ENCODE results near the gene DNASE1. TPM values are rescaled to one million over a fixed set of nuclear protein-coding genes. Genes with fewer than 3 reads are reported as not detected.

The DNASE1 gene
- total RNA-seq, 1 experiment from 2014 or later = 11.0 TPM

- no peak for TF ChIP-seq EZH2phosphoT487 (IDR thresholded peaks at IDR 0.05; ENCODE audit: borderline replicate concordance)
- no peak for TF ChIP-seq ZNF274 (IDR thresholded peaks at IDR 0.05; ENCODE audit: low read depth, low read length)
- no peak for TF ChIP-seq EGR1 (IDR thresholded peaks at IDR 0.05; ENCODE audit: low read depth)
- TF ChIP-seq POLR2A (IDR thresholded peaks at IDR 0.05; ENCODE audit: borderline replicate concordance, extremely low read depth, insufficient read depth, insufficient read length) = no peak
- no peak for TF ChIP-seq CEBPB (IDR thresholded peaks at IDR 0.05; ENCODE audit: low read depth)
- no peak for TF ChIP-seq ELF1 (IDR thresholded peaks at IDR 0.05; ENCODE audit: borderline replicate concordance, low read depth)
- TF ChIP-seq ZFX (IDR thresholded peaks at IDR 0.05) = no peak
- TF ChIP-seq, protein P1, sequence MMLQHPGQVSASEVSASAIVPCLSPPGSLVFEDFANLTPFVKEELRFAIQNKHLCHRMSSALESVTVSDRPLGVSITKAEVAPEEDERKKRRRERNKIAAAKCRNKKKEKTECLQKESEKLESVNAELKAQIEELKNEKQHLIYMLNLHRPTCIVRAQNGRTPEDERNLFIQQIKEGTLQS (IDR thresholded peaks at IDR 0.05) = no peak
- no peak for TF ChIP-seq SIN3A (IDR thresholded peaks at IDR 0.05; ENCODE audit: low read depth)
- no peak for TF ChIP-seq SRF (IDR thresholded peaks at IDR 0.05; ENCODE audit: low read depth)
- no peak for TF ChIP-seq CBX3 (IDR thresholded peaks at IDR 0.05; ENCODE audit: low read depth)
- TF ChIP-seq MAX (IDR thresholded peaks at IDR 0.05) = no peak
- RAD21 ChIA-PET (ENCODE audit: low non-redundant PET in 1 of 2, low total read pairs in 2 of 2, uncharacterized antibody in 2 of 2, unreplicated experiment in 2 of 2) = no interaction called here
- Histone ChIP-seq H3K27me3 (ENCODE audit: insufficient read depth, low read length) (no peaks in the 10 kb centered on the region), H2AFZ (ENCODE audit: low read depth, low read length, poor library complexity, severe bottlenecking) (no peak overlapping the region), H3K9ac (ENCODE audit: low read length) (no peak overlapping the region), H3K9me2 (ENCODE audit: insufficient read depth) (no peaks in the 10 kb centered on the region), H3K36me3 (ENCODE audit: control insufficient read depth in 1 of 2, insufficient read depth in 2 of 2, low read length in 2 of 2) (no peaks in the 10 kb centered on the region), H4K20me1 (ENCODE audit: insufficient read depth) (no peaks in the 10 kb centered on the region), H3K79me2 (ENCODE audit: insufficient read depth, low read length) (no peaks in the 10 kb centered on the region), H3K9me3 (ENCODE audit: control insufficient read depth in 1 of 2, insufficient read depth in 1 of 2, low read depth in 1 of 2, low read length in 2 of 2) (no peaks in the 10 kb centered on the region), H3K4me3 (replicated peaks in 1 of 2; ENCODE audit: low read depth in 1 of 2, low read length in 2 of 2) (no peak overlapping the region), H3K27ac (ENCODE audit: low read depth, low read length) (no peak overlapping the region), H3K4me1 (ENCODE audit: control insufficient read depth in 1 of 2, insufficient read depth in 2 of 2, low read length in 2 of 2) (peaks cover 25% of the 10 kb centered on the region in 2 experiments), H3K4me2 (ENCODE audit: low read length) (no peak overlapping the region)
- no peak for DNase-seq (ENCODE audit: low read depth, low spot score)
- no TSS peak for BruUV-seq (replicated peaks)
- no peak for ATAC-seq
- POLR2A ChIA-PET = interaction anchor here (0.6 kb wide), 1 partner anchor 24 kb away, joined by 3 read pairs; no protein-coding TSS in a partner anchor
- CTCF ChIA-PET = interaction anchor here (1.2 kb wide), 1 partner anchor 15 kb away, joined by 3 read pairs; no protein-coding TSS in a partner anchor
- intact Hi-C loops (cut with micrococcal nuclease) = no loop called here
Observed at GRCh38 chr16:3638916-3639644, 15.4 kb upstream of the DNASE1 start.

Measured in HCT116 (cell line).